Measurements from ENCODE around the gene DKKL1.

Gene DKKL1

DNA sequence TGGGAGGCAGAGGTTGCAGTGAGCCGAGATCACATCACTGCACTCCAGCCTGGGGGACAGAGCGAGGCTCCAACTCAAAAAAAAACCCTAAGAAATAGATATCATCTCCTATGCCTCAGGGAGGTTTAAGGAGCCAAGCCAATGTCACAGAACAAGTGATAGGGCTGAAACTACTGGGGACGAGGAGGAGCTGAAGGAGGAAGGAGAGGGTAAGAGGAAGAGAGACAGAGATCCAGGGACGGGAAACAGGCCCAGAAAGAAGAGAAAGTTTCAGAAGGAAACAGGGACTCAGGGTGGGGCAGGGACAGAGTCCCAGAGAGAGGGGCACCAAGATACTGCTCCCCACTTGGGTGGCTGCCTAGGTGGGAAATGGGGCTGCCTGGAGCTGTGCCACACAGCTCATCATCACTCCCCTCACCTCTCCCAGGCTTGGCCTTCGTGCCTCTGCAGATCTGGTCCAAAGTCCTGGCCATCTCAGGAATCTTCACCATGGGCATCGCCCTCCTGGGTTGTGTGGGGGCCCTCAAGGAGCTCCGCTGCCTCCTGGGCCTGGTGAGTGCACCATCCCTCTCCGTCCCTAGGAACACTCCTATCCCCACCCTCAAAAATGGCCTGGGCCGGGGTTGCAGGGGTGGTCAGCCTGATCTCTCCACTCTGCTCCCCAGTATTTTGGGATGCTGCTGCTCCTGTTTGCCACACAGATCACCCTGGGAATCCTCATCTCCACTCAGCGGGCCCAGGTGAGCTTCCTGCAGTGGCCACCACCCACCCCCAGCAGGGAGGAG, 27.0 kb upstream of the DKKL1 start:
- Histone ChIP-seq H3K4me3 (no peak overlapping the region), H3K9me3 (ENCODE audit: low read depth, low read length) (no peaks in the 10 kb centered on the region), H3K27ac (no peak overlapping the region), H3K36me3 (ENCODE audit: insufficient read depth, low read length) (peaks cover 11% of the 10 kb centered on the region), H3K9ac (ENCODE audit: insufficient read length) (no peak overlapping the region)
- no peak for DNase-seq (ENCODE audit: low read depth, low spot score)
- TF ChIP-seq POLR2AphosphoS5 (IDR thresholded peaks at IDR 0.05; ENCODE audit: borderline replicate concordance, low read depth, low read length) (no peak), FOXP2 (optimal IDR thresholded peaks at IDR 0.05; ENCODE audit: control extremely low read depth, extremely low read length, insufficient read depth) (no peak), EZH2 (IDR thresholded peaks at IDR 0.05) (no peak)

- Histone ChIP-seq H3K36me3 (ENCODE audit: insufficient read depth, low read length) (peaks cover 19% of the 10 kb centered on the region), H3K27ac (no peak overlapping the region; the same call in 1 of the 2 replicates), H3K9ac (ENCODE audit: insufficient read length) (no peak overlapping the region), H3K4me3 (no peak overlapping the region), H3K9me3 (ENCODE audit: low read depth, low read length) (no peaks in the 10 kb centered on the region)
- no peak for DNase-seq (ENCODE audit: low read depth, low spot score)
- TF ChIP-seq POLR2AphosphoS5 (IDR thresholded peaks at IDR 0.05; ENCODE audit: borderline replicate concordance, low read depth, low read length) (no peak), EZH2 (IDR thresholded peaks at IDR 0.05) (no peak), FOXP2 (optimal IDR thresholded peaks at IDR 0.05; ENCODE audit: control extremely low read depth, extremely low read length, insufficient read depth) (no peak)
Measured at GRCh38 chr19:49337267-49338022, 26.2 kb upstream of the DKKL1 start.

DNA sequence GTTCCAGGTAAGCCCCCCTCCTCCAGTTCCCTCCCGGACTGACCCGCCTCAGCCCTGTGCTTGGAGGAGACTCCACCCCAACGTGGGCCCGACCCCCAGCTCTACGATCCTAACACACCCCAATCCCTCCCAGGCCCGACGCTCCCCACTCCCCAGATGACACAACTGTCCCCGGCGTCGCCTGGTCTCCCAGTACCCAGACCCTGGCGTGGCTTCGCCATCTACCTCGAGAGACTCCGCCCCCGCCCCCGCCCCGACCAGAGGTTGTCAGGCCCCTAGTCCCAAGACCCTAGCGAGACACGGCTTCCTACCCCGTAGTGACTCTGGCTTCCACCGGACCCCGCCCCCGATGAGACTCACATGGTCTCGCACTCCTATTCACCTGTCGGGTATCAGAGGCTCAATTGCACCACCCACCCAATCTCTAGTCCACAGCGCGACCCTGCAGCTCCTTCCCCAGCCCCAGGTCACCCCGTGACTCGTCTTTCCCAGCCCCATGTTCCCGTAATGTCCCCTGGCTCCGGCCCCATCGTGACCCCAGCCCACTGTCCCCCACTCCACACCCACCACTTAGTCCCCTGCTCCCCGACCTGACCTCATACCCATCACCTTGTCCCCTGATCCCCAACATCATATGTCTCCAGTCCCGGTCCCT, 25.5 kb upstream of the DKKL1 start:
- no peak overlapping the region for H3K27ac ChIP-seq
- peaks cover 26% of the 10 kb centered on the region for H3K36me3 ChIP-seq (ENCODE audit: insufficient read depth, low read length)
- DNase-seq (ENCODE audit: low read depth, low spot score): no peak
- H3K9ac ChIP-seq (ENCODE audit: insufficient read length): no peak overlapping the region
- H3K9me3 ChIP-seq (ENCODE audit: low read depth, low read length): no peaks in the 10 kb centered on the region
- TF ChIP-seq EZH2 (IDR thresholded peaks at IDR 0.05): no peak
- no peak for TF ChIP-seq FOXP2 (optimal IDR thresholded peaks at IDR 0.05; ENCODE audit: control extremely low read depth, extremely low read length, insufficient read depth)
- TF ChIP-seq POLR2AphosphoS5 (IDR thresholded peaks at IDR 0.05; ENCODE audit: borderline replicate concordance, low read depth, low read length): no peak
- H3K4me3 ChIP-seq: no peak overlapping the region; the same call in 1 of the 2 replicates

DNA sequence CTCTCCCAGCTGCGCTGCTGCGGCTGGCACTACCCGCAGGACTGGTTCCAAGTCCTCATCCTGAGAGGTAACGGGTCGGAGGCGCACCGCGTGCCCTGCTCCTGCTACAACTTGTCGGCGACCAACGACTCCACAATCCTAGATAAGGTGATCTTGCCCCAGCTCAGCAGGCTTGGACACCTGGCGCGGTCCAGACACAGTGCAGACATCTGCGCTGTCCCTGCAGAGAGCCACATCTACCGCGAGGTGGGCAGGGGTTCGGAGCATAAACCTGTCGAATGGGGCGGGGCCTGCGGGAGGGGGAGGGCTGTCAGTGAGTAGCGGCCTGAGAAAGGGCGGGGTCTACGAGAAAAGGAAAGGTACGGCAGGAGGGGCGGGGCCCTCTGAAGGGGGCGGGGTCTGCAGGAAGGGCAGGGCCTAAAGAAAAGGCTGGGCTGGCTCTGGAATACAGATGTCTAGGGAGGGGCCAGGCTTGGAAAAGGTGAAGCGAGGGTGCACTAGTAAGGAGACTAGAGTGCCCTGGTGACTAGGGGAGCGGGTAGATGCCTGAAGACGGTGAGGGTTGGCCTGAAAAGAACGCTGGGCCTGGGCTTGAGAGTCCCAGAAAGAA, 24.9 kb upstream of the DKKL1 start:
- no peak for TF ChIP-seq FOXP2 (optimal IDR thresholded peaks at IDR 0.05; ENCODE audit: control extremely low read depth, extremely low read length, insufficient read depth)
- Histone ChIP-seq H3K36me3 (ENCODE audit: insufficient read depth, low read length) (peaks cover 32% of the 10 kb centered on the region), H3K9ac (ENCODE audit: insufficient read length) (no peak overlapping the region), H3K9me3 (ENCODE audit: low read depth, low read length) (no peaks in the 10 kb centered on the region), H3K4me3 (peak overlapping the region; percentile 76), H3K27ac (peak overlapping the region; percentile 77)
- DNase-seq (ENCODE audit: low read depth, low spot score): no peak

GRCh38 chr19:49339301-49340068, 24.2 kb upstream of the DKKL1 start:
- Histone ChIP-seq H3K27ac (peak overlapping the region; percentile 95), H3K4me3 (peak overlapping the region; percentile 76)
- peak; percentile 85 for DNase-seq (ENCODE audit: low read depth, low spot score)

GRCh38 chr19:49340069-49340864, 23.4 kb upstream of the DKKL1 start:
- peak overlapping the region; percentile 49 for H3K9ac ChIP-seq (ENCODE audit: insufficient read length)
- H3K4me3 ChIP-seq: peak overlapping the region; percentile 76
- H3K27ac ChIP-seq: peak overlapping the region; percentile 95
- no peaks in the 10 kb centered on the region for H3K9me3 ChIP-seq (ENCODE audit: low read depth, low read length)
- peaks cover 47% of the 10 kb centered on the region for H3K36me3 ChIP-seq (ENCODE audit: insufficient read depth, low read length)
- DNase-seq (ENCODE audit: low read depth, low spot score): peak; percentile 44
- TF ChIP-seq POLR2AphosphoS5 (IDR thresholded peaks at IDR 0.05; ENCODE audit: borderline replicate concordance, low read depth, low read length) (peak; percentile 68), FOXP2 (optimal IDR thresholded peaks at IDR 0.05; ENCODE audit: control extremely low read depth, extremely low read length, insufficient read depth) (peak; percentile 93), EZH2 (IDR thresholded peaks at IDR 0.05) (no peak)

More at GRCh38 chr19:49339301-49340068, 24.2 kb upstream of the DKKL1 start:
- Histone ChIP-seq H3K36me3 (ENCODE audit: insufficient read depth, low read length) (peaks cover 39% of the 10 kb centered on the region), H3K9ac (ENCODE audit: insufficient read length) (peak overlapping the region; percentile 49), H3K9me3 (ENCODE audit: low read depth, low read length) (no peaks in the 10 kb centered on the region)
- TF ChIP-seq FOXP2 (optimal IDR thresholded peaks at IDR 0.05; ENCODE audit: control extremely low read depth, extremely low read length, insufficient read depth): no peak
- TF ChIP-seq EZH2 (IDR thresholded peaks at IDR 0.05): no peak
- TF ChIP-seq POLR2AphosphoS5 (IDR thresholded peaks at IDR 0.05; ENCODE audit: borderline replicate concordance, low read depth, low read length): peak; percentile 58
